GM12872 (cell line): Measurements from ENCODE around the gene MRC1.

Source experiments
- CTCF ChIP-seq: IDR thresholded peaks from 3 replicates; pipeline ENCODE4 v1.5.1; 2011; ENCODE audit warnings: low read depth, mild to moderate bottlenecking, low read length, moderate library complexity; ENCODE audit not compliant: insufficient read depth

The MRC1 gene

GRCh38 chr10:17847585-17848296 lies 38.6 kb downstream of the MRC1 start:
- TF ChIP-seq CTCF: peak; percentile 30; the same call in 1 of the 3 replicates

- TF ChIP-seq CTCF: no peak
Measured at GRCh38 chr10:17848646-17849045, 39.5 kb downstream of the MRC1 start.

GRCh38 chr10:17850501-17850900 lies 41.4 kb downstream of the MRC1 start:
- TF ChIP-seq CTCF: no peak

GRCh38 chr10:17851611-17852010 lies 42.5 kb downstream of the MRC1 start:
- TF ChIP-seq CTCF: no peak

GRCh38 chr10:17854044-17854652 lies 45.0 kb downstream of the MRC1 start:
- TF ChIP-seq CTCF: no peak

- no peak for TF ChIP-seq CTCF
Measured at GRCh38 chr10:17857040-17857439, 47.9 kb downstream of the MRC1 start.

- TF ChIP-seq CTCF: no peak
Measured at GRCh38 chr10:17859492-17860156, 50.5 kb downstream of the MRC1 start.
